ENCODE results near the gene MED27. TPM values are rescaled to one million over a fixed set of nuclear protein-coding genes. Genes with fewer than 3 reads are reported as not detected.

MED27 gene
- total RNA-seq, 1 donor from 2014 or later, result 41.0 TPM

- no peak for DNase-seq (ENCODE audit: low spot score)
- H3K4me1 Mint-ChIP-seq (ENCODE audit: low read depth), result no peaks in the 10 kb centered on the region
- intact Hi-C loops (cut with micrococcal nuclease), result no loop called here
These were observed 255.5 kb downstream of the MED27 start for GRCh38 chr9:131824155-131824594.

GRCh38 chr9:131823701-131824146, 255.9 kb downstream of the MED27 start:
- no peak for DNase-seq (ENCODE audit: low spot score)
- Mint-ChIP-seq H3K36me3 (ENCODE audit: low read depth) (no peaks in the 10 kb centered on the region), H3K27me3 (ENCODE audit: insufficient read depth) (peaks cover 9% of the 10 kb centered on the region), H3K27ac (no peak overlapping the region), H3K9me3 (no peaks in the 10 kb centered on the region), H3K4me1 (ENCODE audit: low read depth) (no peaks in the 10 kb centered on the region), H3K4me3 (no peak overlapping the region)
- intact Hi-C loops (cut with micrococcal nuclease), result no loop called here

More at GRCh38 chr9:131824155-131824594, 255.5 kb downstream of the MED27 start:
- H3K4me3 Mint-ChIP-seq, result no peak overlapping the region
- no peaks in the 10 kb centered on the region for H3K36me3 Mint-ChIP-seq (ENCODE audit: low read depth)
- H3K9me3 Mint-ChIP-seq, result no peaks in the 10 kb centered on the region
- H3K27ac Mint-ChIP-seq, result no peak overlapping the region
- H3K27me3 Mint-ChIP-seq (ENCODE audit: insufficient read depth), result peaks cover 12% of the 10 kb centered on the region

DNA sequence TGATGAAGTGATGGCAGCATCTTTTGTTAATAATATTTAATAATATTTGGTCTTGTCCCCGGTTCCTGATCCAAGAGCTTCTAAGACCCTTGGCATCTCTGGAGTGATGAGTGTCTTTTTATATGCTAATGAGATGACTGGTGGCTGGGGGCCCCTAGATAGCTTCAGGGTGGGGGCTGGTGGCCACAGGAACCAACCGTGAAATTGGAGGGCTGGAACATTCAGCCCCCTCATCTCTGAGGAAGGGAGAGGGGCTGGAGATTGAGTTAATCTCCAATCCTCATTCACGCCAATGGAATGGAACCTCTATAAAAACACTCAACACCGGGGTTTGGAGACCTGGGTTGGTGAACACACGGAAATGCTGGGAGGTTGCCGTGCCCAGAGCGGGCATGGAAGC, 261.6 kb downstream of the MED27 start:
- Mint-ChIP-seq H3K27me3 (ENCODE audit: insufficient read depth) (peaks cover 21% of the 10 kb centered on the region), H3K9me3 (no peaks in the 10 kb centered on the region), H3K27ac (no peak overlapping the region), H3K36me3 (ENCODE audit: low read depth) (no peaks in the 10 kb centered on the region), H3K4me1 (ENCODE audit: low read depth) (no peaks in the 10 kb centered on the region), H3K4me3 (no peak overlapping the region)
- intact Hi-C loops (cut with micrococcal nuclease), result no loop called here
- no peak for DNase-seq (ENCODE audit: low spot score)

DNA sequence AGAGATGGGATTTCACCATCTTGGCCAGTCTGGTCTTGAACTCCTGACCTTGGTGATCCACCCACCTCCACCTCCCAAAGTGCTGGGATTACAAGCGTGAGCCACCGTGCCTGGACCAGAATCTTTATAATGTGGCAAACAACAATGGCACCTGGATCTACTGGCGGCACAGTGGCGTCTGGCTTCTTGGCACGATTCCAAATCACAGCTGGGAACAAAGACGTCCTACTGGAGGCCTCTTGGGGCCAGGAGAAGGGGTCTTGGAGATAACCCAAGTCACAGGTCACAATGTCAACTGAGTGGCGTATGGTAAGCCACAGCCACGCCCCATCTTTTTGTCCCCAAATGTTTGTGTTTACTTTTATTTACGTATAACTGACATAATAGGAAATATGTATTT, 262.0 kb downstream of the MED27 start:
- Mint-ChIP-seq H3K9me3 (no peaks in the 10 kb centered on the region), H3K4me3 (no peak overlapping the region), H3K27me3 (ENCODE audit: insufficient read depth) (peaks cover 21% of the 10 kb centered on the region), H3K36me3 (ENCODE audit: low read depth) (no peaks in the 10 kb centered on the region), H3K27ac (no peak overlapping the region), H3K4me1 (ENCODE audit: low read depth) (no peaks in the 10 kb centered on the region)
- intact Hi-C loops (cut with micrococcal nuclease), result no loop called here
- no peak for DNase-seq (ENCODE audit: low spot score)

GRCh38 chr9:131817073-131817472, 262.6 kb downstream of the MED27 start:
- Mint-ChIP-seq H3K36me3 (ENCODE audit: low read depth) (no peaks in the 10 kb centered on the region), H3K9me3 (no peaks in the 10 kb centered on the region), H3K27me3 (ENCODE audit: insufficient read depth) (peaks cover 21% of the 10 kb centered on the region), H3K27ac (no peak overlapping the region), H3K4me3 (no peak overlapping the region), H3K4me1 (ENCODE audit: low read depth) (no peaks in the 10 kb centered on the region)
- no peak for DNase-seq (ENCODE audit: low spot score)
- intact Hi-C loops (cut with micrococcal nuclease), result no loop called here

GRCh38 chr9:131815970-131816873, 263.4 kb downstream of the MED27 start:
- Mint-ChIP-seq H3K27ac (no peak overlapping the region), H3K27me3 (ENCODE audit: insufficient read depth) (peaks cover 25% of the 10 kb centered on the region), H3K4me1 (ENCODE audit: low read depth) (no peaks in the 10 kb centered on the region), H3K4me3 (no peak overlapping the region), H3K36me3 (ENCODE audit: low read depth) (no peaks in the 10 kb centered on the region), H3K9me3 (no peaks in the 10 kb centered on the region)
- no peak for DNase-seq (ENCODE audit: low spot score)
- intact Hi-C loops (cut with micrococcal nuclease), result no loop called here

GRCh38 chr9:131814707-131815106, 265.0 kb downstream of the MED27 start:
- intact Hi-C loops (cut with micrococcal nuclease), result no loop called here
- H3K9me3 Mint-ChIP-seq, result no peaks in the 10 kb centered on the region
- peaks cover 22% of the 10 kb centered on the region for H3K27me3 Mint-ChIP-seq (ENCODE audit: insufficient read depth)

GRCh38 chr9:131813116-131813515, 266.6 kb downstream of the MED27 start:
- no peaks in the 10 kb centered on the region for H3K4me1 Mint-ChIP-seq (ENCODE audit: low read depth)
- DNase-seq (ENCODE audit: low spot score), result no peak
- intact Hi-C loops (cut with micrococcal nuclease), result no loop called here
- H3K9me3 Mint-ChIP-seq, result no peaks in the 10 kb centered on the region
- no peak overlapping the region for H3K27ac Mint-ChIP-seq
- H3K36me3 Mint-ChIP-seq (ENCODE audit: low read depth), result no peaks in the 10 kb centered on the region
- no peak overlapping the region for H3K4me3 Mint-ChIP-seq
- peaks cover 17% of the 10 kb centered on the region for H3K27me3 Mint-ChIP-seq (ENCODE audit: insufficient read depth)

More at GRCh38 chr9:131814707-131815106, 265.0 kb downstream of the MED27 start:
- H3K4me1 Mint-ChIP-seq (ENCODE audit: low read depth), result no peaks in the 10 kb centered on the region
- H3K4me3 Mint-ChIP-seq, result no peak overlapping the region
- no peak for DNase-seq (ENCODE audit: low spot score)
- no peaks in the 10 kb centered on the region for H3K36me3 Mint-ChIP-seq (ENCODE audit: low read depth)
- H3K27ac Mint-ChIP-seq, result no peak overlapping the region

DNA sequence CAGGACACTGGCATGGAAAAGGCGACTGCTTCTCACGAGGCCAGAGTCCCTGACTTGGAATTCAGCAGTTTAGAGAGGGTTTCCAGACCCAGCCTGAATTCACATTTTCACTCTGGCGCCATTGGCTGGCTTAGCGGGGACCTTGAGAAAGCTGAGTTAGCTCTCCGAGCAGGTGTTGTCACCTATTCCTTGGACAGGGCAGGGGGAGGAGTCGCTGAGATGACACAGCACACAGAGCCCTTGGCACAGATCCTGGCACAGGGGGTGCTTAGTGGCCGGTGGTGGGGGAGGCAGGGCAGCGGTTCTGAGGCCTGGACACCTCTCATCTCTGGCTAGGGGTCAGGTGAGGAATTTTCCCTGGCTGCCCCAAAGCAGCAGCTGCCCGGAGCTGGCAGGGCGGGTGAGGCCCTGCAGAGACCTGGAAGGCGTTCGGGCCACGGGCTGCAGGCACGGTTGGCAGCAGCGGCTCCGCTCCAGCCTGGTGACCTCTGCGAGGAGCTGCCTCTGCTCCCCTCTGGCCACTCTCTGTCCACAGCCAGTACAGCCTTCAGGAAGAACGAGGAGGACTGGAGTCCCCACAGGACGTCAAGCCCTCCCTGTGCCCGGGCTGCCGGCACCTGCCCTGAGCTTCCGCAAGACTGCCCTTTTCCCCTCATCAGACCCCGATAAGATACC, 267.4 kb downstream of the MED27 start:
- Mint-ChIP-seq H3K36me3 (ENCODE audit: low read depth) (no peaks in the 10 kb centered on the region), H3K27me3 (ENCODE audit: insufficient read depth) (peaks cover 22% of the 10 kb centered on the region), H3K9me3 (no peaks in the 10 kb centered on the region), H3K27ac (no peak overlapping the region), H3K4me3 (no peak overlapping the region), H3K4me1 (ENCODE audit: low read depth) (no peaks in the 10 kb centered on the region)
- no peak for DNase-seq (ENCODE audit: low spot score)
- intact Hi-C loops (cut with micrococcal nuclease), result no loop called here

- peaks cover 21% of the 10 kb centered on the region for H3K27me3 Mint-ChIP-seq (ENCODE audit: insufficient read depth)
- intact Hi-C loops (cut with micrococcal nuclease), result no loop called here
- no peak overlapping the region for H3K27ac Mint-ChIP-seq
These were observed 268.3 kb downstream of the MED27 start for GRCh38 chr9:131811405-131811804.

GRCh38 chr9:131810351-131811170, 269.1 kb downstream of the MED27 start:
- intact Hi-C loops (cut with micrococcal nuclease), result no loop called here
- Mint-ChIP-seq H3K4me3 (no peak overlapping the region), H3K27me3 (ENCODE audit: insufficient read depth) (peaks cover 20% of the 10 kb centered on the region), H3K36me3 (ENCODE audit: low read depth) (no peaks in the 10 kb centered on the region), H3K4me1 (ENCODE audit: low read depth) (no peaks in the 10 kb centered on the region), H3K27ac (no peak overlapping the region), H3K9me3 (no peaks in the 10 kb centered on the region)
- DNase-seq (ENCODE audit: low spot score), result no peak

More at GRCh38 chr9:131811405-131811804, 268.3 kb downstream of the MED27 start:
- Mint-ChIP-seq H3K4me1 (ENCODE audit: low read depth) (no peaks in the 10 kb centered on the region), H3K9me3 (no peaks in the 10 kb centered on the region), H3K4me3 (no peak overlapping the region), H3K36me3 (ENCODE audit: low read depth) (no peaks in the 10 kb centered on the region)
- DNase-seq (ENCODE audit: low spot score), result no peak
